ENCODE measurements around the gene PWP2. TPM values are rescaled to one million over a fixed set of nuclear protein-coding genes. Genes with fewer than 3 reads are reported as not detected.
"Not testable (repeated sequence)": the region's sequence is repeated elsewhere in the genome, so short reads cannot be mapped to it uniquely, and the experiment has no call there.

PWP2 gene
- total and polyA plus RNA-seq, 4 donors, result 3.6 to 20.4 (median 9.6) TPM

GRCh38 chr21:44113702-44114371 lies 6.6 kb downstream of the PWP2 start:
- not testable (repeated sequence) for H3K4me3 ChIP-seq; H3K36me3 ChIP-seq (ENCODE audit: control insufficient read depth in 4 of 4, insufficient read depth in 4 of 4, low read length in 4 of 4); H3K4me1 ChIP-seq (ENCODE audit: control insufficient read depth in 5 of 5, insufficient read depth in 5 of 5, low read length in 5 of 5); ATAC-seq (ENCODE audit: insufficient read depth, low FRiP score); DNase-seq; H3K27me3 ChIP-seq (ENCODE audit: control insufficient read depth in 3 of 3, insufficient read depth in 3 of 3, low read length in 2 of 3); H3K9ac ChIP-seq (ENCODE audit: insufficient read depth in 1 of 2, low read length in 2 of 2); H3K9me3 ChIP-seq (ENCODE audit: control insufficient read depth in 4 of 4, insufficient read depth in 3 of 4, low read length in 3 of 4); H3K27ac ChIP-seq (ENCODE audit: low read depth in 1 of 2, low read length in 1 of 2)
- WGBS, 2 donors, result no CpG with 5 or more reads among the region's 33 CpGs

- H3K9ac ChIP-seq (ENCODE audit: insufficient read depth in 1 of 2, low read length in 2 of 2); H3K4me1 ChIP-seq (ENCODE audit: control insufficient read depth in 5 of 5, insufficient read depth in 5 of 5, low read length in 5 of 5); H3K4me3 ChIP-seq; DNase-seq; H3K27me3 ChIP-seq (ENCODE audit: control insufficient read depth in 3 of 3, insufficient read depth in 3 of 3, low read length in 2 of 3); H3K36me3 ChIP-seq (ENCODE audit: control insufficient read depth in 4 of 4, insufficient read depth in 4 of 4, low read length in 4 of 4); H3K9me3 ChIP-seq (ENCODE audit: control insufficient read depth in 4 of 4, insufficient read depth in 3 of 4, low read length in 3 of 4); ATAC-seq (ENCODE audit: insufficient read depth, low FRiP score); H3K27ac ChIP-seq (ENCODE audit: low read depth in 1 of 2, low read length in 1 of 2): not testable (repeated sequence)
- no CpG with 5 or more reads among the region's 10 CpGs for WGBS, 2 donors
Measured at GRCh38 chr21:44122131-44122530, 14.9 kb downstream of the PWP2 start.

GRCh38 chr21:44127827-44128226 lies 20.6 kb downstream of the PWP2 start:
- WGBS, 2 donors, result no CpG with 5 or more reads among the region's 19 CpGs
- H3K36me3 ChIP-seq (ENCODE audit: control insufficient read depth in 4 of 4, insufficient read depth in 4 of 4, low read length in 4 of 4); H3K9me3 ChIP-seq (ENCODE audit: control insufficient read depth in 4 of 4, insufficient read depth in 3 of 4, low read length in 3 of 4); H3K4me1 ChIP-seq (ENCODE audit: control insufficient read depth in 5 of 5, insufficient read depth in 5 of 5, low read length in 5 of 5); H3K27me3 ChIP-seq (ENCODE audit: control insufficient read depth in 3 of 3, insufficient read depth in 3 of 3, low read length in 2 of 3); H3K9ac ChIP-seq (ENCODE audit: insufficient read depth in 1 of 2, low read length in 2 of 2); DNase-seq; H3K4me3 ChIP-seq; ATAC-seq (ENCODE audit: insufficient read depth, low FRiP score); H3K27ac ChIP-seq (ENCODE audit: low read depth in 1 of 2, low read length in 1 of 2): not testable (repeated sequence)

GRCh38 chr21:44133715-44134057 lies 26.5 kb downstream of the PWP2 start:
- H3K36me3 ChIP-seq (ENCODE audit: control insufficient read depth in 4 of 4, insufficient read depth in 4 of 4, low read length in 4 of 4); H3K4me1 ChIP-seq (ENCODE audit: control insufficient read depth in 5 of 5, insufficient read depth in 5 of 5, low read length in 5 of 5); ATAC-seq (ENCODE audit: insufficient read depth, low FRiP score); DNase-seq; H3K4me3 ChIP-seq; H3K27ac ChIP-seq (ENCODE audit: low read depth in 1 of 2, low read length in 1 of 2); H3K9me3 ChIP-seq (ENCODE audit: control insufficient read depth in 4 of 4, insufficient read depth in 3 of 4, low read length in 3 of 4); H3K27me3 ChIP-seq (ENCODE audit: control insufficient read depth in 3 of 3, insufficient read depth in 3 of 3, low read length in 2 of 3); H3K9ac ChIP-seq (ENCODE audit: insufficient read depth in 1 of 2, low read length in 2 of 2): not testable (repeated sequence)
- no CpG with 5 or more reads among the region's 35 CpGs for WGBS, 2 donors

- no CpG with 5 or more reads among the region's 8 CpGs for WGBS, 2 donors
- ATAC-seq (ENCODE audit: insufficient read depth, low FRiP score), result peak; percentile 43
Measured at GRCh38 chr21:44134732-44135131, 27.5 kb downstream of the PWP2 start.

GRCh38 chr21:44138039-44138438 lies 30.8 kb downstream of the PWP2 start:
- no CpG with 5 or more reads among the region's 15 CpGs for WGBS, 2 donors
- not testable (repeated sequence) for DNase-seq; H3K4me3 ChIP-seq; H3K27ac ChIP-seq (ENCODE audit: low read depth in 1 of 2, low read length in 1 of 2); H3K9me3 ChIP-seq (ENCODE audit: control insufficient read depth in 4 of 4, insufficient read depth in 3 of 4, low read length in 3 of 4); H3K36me3 ChIP-seq (ENCODE audit: control insufficient read depth in 4 of 4, insufficient read depth in 4 of 4, low read length in 4 of 4); H3K9ac ChIP-seq (ENCODE audit: insufficient read depth in 1 of 2, low read length in 2 of 2); H3K27me3 ChIP-seq (ENCODE audit: control insufficient read depth in 3 of 3, insufficient read depth in 3 of 3, low read length in 2 of 3); H3K4me1 ChIP-seq (ENCODE audit: control insufficient read depth in 5 of 5, insufficient read depth in 5 of 5, low read length in 5 of 5)
- ATAC-seq (ENCODE audit: insufficient read depth, low FRiP score), result peak; percentile 4

More at GRCh38 chr21:44134732-44135131, 27.5 kb downstream of the PWP2 start:
- H3K36me3 ChIP-seq (ENCODE audit: control insufficient read depth in 4 of 4, insufficient read depth in 4 of 4, low read length in 4 of 4); H3K27me3 ChIP-seq (ENCODE audit: control insufficient read depth in 3 of 3, insufficient read depth in 3 of 3, low read length in 2 of 3); H3K4me1 ChIP-seq (ENCODE audit: control insufficient read depth in 5 of 5, insufficient read depth in 5 of 5, low read length in 5 of 5); H3K4me3 ChIP-seq; H3K9me3 ChIP-seq (ENCODE audit: control insufficient read depth in 4 of 4, insufficient read depth in 3 of 4, low read length in 3 of 4); H3K9ac ChIP-seq (ENCODE audit: insufficient read depth in 1 of 2, low read length in 2 of 2); DNase-seq; H3K27ac ChIP-seq (ENCODE audit: low read depth in 1 of 2, low read length in 1 of 2): not testable (repeated sequence)

GRCh38 chr21:44139787-44140551 lies 32.8 kb downstream of the PWP2 start:
- H3K9ac ChIP-seq (ENCODE audit: insufficient read depth in 1 of 2, low read length in 2 of 2); H3K4me1 ChIP-seq (ENCODE audit: control insufficient read depth in 5 of 5, insufficient read depth in 5 of 5, low read length in 5 of 5); H3K4me3 ChIP-seq; H3K27me3 ChIP-seq (ENCODE audit: control insufficient read depth in 3 of 3, insufficient read depth in 3 of 3, low read length in 2 of 3); H3K36me3 ChIP-seq (ENCODE audit: control insufficient read depth in 4 of 4, insufficient read depth in 4 of 4, low read length in 4 of 4); H3K9me3 ChIP-seq (ENCODE audit: control insufficient read depth in 4 of 4, insufficient read depth in 3 of 4, low read length in 3 of 4): not testable (repeated sequence)
- ATAC-seq (ENCODE audit: insufficient read depth, low FRiP score) (peak; percentile 47), DNase-seq (peak in 2 of 3 donors; percentile 9 to 76)
- WGBS, 2 donors, result 42 to 67% methylated on average over 1 to 6 of the region's 30 CpGs
- peak overlapping the region; percentile 45 to 59 for H3K27ac ChIP-seq (ENCODE audit: low read depth in 1 of 2, low read length in 1 of 2)

- not testable (repeated sequence) for ATAC-seq (ENCODE audit: insufficient read depth, low FRiP score); H3K4me1 ChIP-seq (ENCODE audit: control insufficient read depth in 5 of 5, insufficient read depth in 5 of 5, low read length in 5 of 5)
- no CpG with 5 or more reads among the region's 18 CpGs for WGBS, 2 donors
Measured at GRCh38 chr21:44140552-44140932, 33.3 kb downstream of the PWP2 start.

More at GRCh38 chr21:44140552-44140932, 33.3 kb downstream of the PWP2 start:
- not testable (repeated sequence) for H3K9me3 ChIP-seq (ENCODE audit: control insufficient read depth in 4 of 4, insufficient read depth in 3 of 4, low read length in 3 of 4); H3K27ac ChIP-seq (ENCODE audit: low read depth in 1 of 2, low read length in 1 of 2); H3K27me3 ChIP-seq (ENCODE audit: control insufficient read depth in 3 of 3, insufficient read depth in 3 of 3, low read length in 2 of 3); H3K4me3 ChIP-seq; DNase-seq; H3K9ac ChIP-seq (ENCODE audit: insufficient read depth in 1 of 2, low read length in 2 of 2); H3K36me3 ChIP-seq (ENCODE audit: control insufficient read depth in 4 of 4, insufficient read depth in 4 of 4, low read length in 4 of 4)

Measured in lung (tissue), 10 donors.